ENCODE measurements around the gene GLP1R.

GLP1R gene

DNA sequence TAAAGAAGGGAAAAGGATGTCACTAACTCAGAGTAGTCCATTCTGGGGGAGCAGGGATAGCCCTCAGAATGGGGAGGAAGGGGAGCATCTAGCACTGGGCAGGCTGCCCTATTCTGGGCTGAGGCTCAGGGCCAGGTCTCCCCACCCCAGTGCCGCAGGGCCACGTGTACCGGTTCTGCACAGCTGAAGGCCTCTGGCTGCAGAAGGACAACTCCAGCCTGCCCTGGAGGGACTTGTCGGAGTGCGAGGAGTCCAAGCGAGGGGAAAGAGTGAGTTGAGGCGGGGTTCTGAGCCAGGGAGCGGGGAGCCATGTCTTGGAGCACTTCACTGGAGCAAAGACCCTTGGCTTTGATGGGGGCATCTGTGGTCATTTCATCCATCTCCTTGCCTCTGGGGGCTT lies 17.0 kb downstream of the GLP1R start:
- TF ChIP-seq, protein P1, sequence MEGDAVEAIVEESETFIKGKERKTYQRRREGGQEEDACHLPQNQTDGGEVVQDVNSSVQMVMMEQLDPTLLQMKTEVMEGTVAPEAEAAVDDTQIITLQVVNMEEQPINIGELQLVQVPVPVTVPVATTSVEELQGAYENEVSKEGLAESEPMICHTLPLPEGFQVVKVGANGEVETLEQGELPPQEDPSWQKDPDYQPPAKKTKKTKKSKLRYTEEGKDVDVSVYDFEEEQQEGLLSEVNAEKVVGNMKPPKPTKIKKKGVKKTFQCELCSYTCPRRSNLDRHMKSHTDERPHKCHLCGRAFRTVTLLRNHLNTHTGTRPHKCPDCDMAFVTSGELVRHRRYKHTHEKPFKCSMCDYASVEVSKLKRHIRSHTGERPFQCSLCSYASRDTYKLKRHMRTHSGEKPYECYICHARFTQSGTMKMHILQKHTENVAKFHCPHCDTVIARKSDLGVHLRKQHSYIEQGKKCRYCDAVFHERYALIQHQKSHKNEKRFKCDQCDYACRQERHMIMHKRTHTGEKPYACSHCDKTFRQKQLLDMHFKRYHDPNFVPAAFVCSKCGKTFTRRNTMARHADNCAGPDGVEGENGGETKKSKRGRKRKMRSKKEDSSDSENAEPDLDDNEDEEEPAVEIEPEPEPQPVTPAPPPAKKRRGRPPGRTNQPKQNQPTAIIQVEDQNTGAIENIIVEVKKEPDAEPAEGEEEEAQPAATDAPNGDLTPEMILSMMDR (IDR thresholded peaks at IDR 0.05; ENCODE audit: low read depth, low read length): no peak
- in situ Hi-C loops (cut with HindIII; ENCODE audit: low sequenced_read_pairs): no loop called here
- no peak overlapping the region for H3K4me3 ChIP-seq (ENCODE audit: low read depth, low read length)
- no peak for DNase-seq (ENCODE audit: low read depth, low spot score)

DNA sequence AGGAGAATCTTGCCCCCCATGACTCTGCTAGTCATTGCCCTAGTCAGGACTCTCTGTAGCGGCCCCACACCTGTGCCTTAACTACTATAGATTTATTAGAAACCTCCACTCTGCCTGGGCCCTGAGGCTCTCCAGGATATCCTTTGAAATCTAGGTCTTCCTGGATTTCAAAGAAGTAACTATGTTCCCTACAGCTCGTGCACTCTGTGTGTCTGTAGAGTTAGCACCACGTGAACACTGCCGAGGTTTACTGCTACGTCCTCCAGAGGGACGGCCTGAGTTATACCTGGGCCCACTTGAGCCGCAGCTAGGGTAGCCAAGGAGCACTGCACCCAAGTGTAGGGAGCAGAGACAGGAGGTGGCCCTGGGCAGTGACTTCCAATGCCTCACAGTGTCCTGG lies 19.8 kb downstream of the GLP1R start:
- in situ Hi-C loops (cut with HindIII; ENCODE audit: low sequenced_read_pairs): no loop called here
- H3K4me3 ChIP-seq (ENCODE audit: low read depth, low read length): no peak overlapping the region
- DNase-seq (ENCODE audit: low read depth, low spot score): no peak
- TF ChIP-seq, protein P1 (IDR thresholded peaks at IDR 0.05; ENCODE audit: low read depth, low read length): no peak

DNA sequence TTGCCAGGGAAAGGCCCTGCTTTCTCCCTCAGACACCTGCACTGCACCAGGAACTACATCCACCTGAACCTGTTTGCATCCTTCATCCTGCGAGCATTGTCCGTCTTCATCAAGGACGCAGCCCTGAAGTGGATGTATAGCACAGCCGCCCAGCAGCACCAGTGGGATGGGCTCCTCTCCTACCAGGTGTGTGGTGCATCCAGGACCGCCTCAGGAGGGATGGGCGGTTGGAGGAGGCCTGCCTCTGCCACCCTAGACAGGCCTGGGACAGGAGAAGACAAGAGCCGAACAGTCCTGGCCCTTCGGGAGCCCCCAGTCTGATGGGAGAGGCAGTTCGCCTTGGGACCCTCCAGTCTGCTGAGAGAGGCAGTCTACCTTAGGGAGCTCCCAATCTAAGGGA lies 24.2 kb downstream of the GLP1R start:
- TF ChIP-seq, protein P1 (IDR thresholded peaks at IDR 0.05; ENCODE audit: low read depth, low read length): no peak
- in situ Hi-C loops (cut with HindIII; ENCODE audit: low sequenced_read_pairs): no loop called here
- no peak overlapping the region for H3K4me3 ChIP-seq (ENCODE audit: low read depth, low read length)
- no peak for DNase-seq (ENCODE audit: low read depth, low spot score)

DNA sequence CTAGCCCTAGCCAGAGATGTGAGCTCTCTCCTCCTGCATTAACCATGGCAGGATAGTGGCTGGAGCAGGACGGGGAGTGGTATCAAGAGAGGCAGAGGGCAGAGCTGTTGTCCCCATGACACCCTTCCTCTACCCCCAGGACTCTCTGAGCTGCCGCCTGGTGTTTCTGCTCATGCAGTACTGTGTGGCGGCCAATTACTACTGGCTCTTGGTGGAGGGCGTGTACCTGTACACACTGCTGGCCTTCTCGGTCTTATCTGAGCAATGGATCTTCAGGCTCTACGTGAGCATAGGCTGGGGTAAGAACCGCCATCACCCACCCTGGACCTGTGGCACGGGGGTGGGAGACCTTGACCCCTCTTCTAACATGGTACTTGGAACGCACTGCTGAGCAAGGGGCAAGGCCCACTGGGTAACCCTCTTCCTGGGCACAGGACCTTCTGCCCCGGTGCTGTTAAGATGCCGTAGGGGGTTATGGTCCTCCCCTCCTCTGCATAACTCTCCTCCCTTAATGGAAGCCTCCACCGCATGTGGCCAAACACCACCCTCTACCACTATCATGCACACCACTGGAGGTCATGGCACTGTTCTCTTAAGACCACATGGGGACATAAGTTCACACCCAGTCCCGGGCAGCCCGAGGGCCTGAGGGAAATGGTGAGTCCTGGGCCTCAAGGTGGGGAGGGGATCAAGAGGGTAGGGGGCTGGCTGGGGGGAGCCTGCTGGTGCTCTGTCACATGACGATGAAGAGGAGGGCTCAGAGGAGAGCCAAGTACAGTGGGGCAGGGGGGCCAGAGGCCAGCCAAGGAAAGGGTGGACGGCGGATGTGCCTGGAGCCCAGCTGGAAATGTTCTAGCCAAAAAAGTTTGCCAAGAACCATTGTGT lies 25.1 kb downstream of the GLP1R start:
- no peak for DNase-seq (ENCODE audit: low read depth, low spot score)
- in situ Hi-C loops (cut with HindIII; ENCODE audit: low sequenced_read_pairs): no loop called here
- TF ChIP-seq, protein P1 (IDR thresholded peaks at IDR 0.05; ENCODE audit: low read depth, low read length): no peak
- no peak overlapping the region for H3K4me3 ChIP-seq (ENCODE audit: low read depth, low read length)

DNA sequence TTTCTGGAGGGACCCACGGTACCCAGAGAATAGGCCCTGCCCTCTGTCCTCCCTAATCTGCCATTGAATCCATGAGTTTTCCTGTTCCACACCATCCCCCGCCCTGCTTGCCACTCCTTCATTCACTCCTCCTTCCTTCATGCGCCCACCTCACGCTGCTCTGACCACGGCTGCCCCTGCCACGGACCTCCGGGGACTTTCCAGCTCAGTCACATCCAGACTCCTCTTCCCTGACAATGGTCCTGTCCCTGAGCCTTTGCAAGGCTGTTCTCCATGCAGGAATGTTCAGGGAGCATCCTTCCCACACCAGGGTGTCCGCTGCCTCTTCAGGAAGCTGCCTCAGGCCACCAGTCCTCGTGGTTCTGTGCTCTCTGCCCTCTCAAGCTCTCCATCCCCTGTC lies 25.9 kb downstream of the GLP1R start:
- no peak overlapping the region for H3K4me3 ChIP-seq (ENCODE audit: low read depth, low read length)
- DNase-seq (ENCODE audit: low read depth, low spot score): no peak
- TF ChIP-seq, protein P1 (IDR thresholded peaks at IDR 0.05; ENCODE audit: low read depth, low read length): no peak
- in situ Hi-C loops (cut with HindIII; ENCODE audit: low sequenced_read_pairs): no loop called here

DNA sequence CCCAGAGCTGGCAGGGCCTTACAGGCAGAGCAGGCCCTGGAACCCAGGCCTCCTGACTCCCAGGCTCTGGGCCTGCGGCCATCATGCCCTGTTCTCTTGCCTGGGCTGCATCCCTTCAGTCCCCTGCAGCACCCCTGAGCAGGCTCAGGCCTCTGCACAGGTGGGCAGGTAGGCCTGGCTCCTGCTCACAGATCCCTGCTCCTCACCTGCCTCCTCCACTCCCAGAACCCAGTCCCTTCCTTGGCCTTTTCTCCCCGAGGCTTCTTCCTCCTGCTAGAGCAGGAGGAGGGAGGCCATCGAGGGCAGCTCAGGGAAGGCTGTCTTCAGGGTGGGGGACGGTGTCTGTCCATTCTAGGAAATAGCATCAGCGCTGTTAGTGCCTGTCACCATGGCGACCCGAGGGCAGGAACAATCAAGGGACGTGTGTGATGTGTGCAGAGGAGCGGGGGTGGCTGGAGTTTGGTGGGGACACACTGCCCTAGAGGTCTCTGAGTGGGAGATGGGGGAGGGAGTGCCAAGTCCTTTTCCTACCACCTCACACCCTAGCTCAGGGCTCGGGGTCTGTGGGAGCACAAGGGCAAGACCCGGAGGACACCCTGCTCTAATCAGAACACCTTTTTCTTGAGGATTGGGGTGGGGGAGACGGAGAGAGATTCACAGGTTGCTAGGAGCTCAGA lies 26.6 kb downstream of the GLP1R start:
- in situ Hi-C loops (cut with HindIII; ENCODE audit: low sequenced_read_pairs): no loop called here
- DNase-seq (ENCODE audit: low read depth, low spot score): no peak
- TF ChIP-seq, protein P1 (IDR thresholded peaks at IDR 0.05; ENCODE audit: low read depth, low read length): no peak
- H3K4me3 ChIP-seq (ENCODE audit: low read depth, low read length): no peak overlapping the region
